HepG2 (cell line): ENCODE results near the gene ELP5. TPM values are rescaled to one million over a fixed set of nuclear protein-coding genes. Genes with fewer than 3 reads are reported as not detected.

ENCODE experiments used
- CHD2 ChIP-seq: IDR thresholded peaks from 2 replicates; pipeline ENCODE4 v1.6.1; 2011; ENCODE audit warnings: low read depth, low read length, improper control_type of control experiment
- HOXA3 ChIP-seq: sonication (generic); formaldehyde crosslinking; IDR thresholded peaks from 2 replicates; pipeline ENCODE4 v1.5.0; 2020; ENCODE audit warnings: missing genetic modification reagents
- KDM1A ChIP-seq: IDR thresholded peaks from 2 replicates; pipeline ENCODE4 v1.6.1; 2016; ENCODE audit warnings: missing compliant biosample characterization
- KLF16 ChIP-seq, 2 experiments: sonication (generic) in 1 of 2; formaldehyde crosslinking in 1 of 2; IDR thresholded peaks; 2 replicates each; pipeline versions ENCODE4 v1.6.1 to v1.8.0; 2016 to 2023; ENCODE audit warnings: missing genetic modification reagents in 2 of 2, missing compliant biosample characterization in 1 of 2
- PHF5A ChIP-seq: IDR thresholded peaks from one replicate; pipeline ENCODE4 v1.6.1; 2018; ENCODE audit warnings: low read depth, missing genetic modification reagents; ENCODE audit not compliant: unreplicated experiment
- SALL1 ChIP-seq: sonication (generic); formaldehyde crosslinking; IDR thresholded peaks from 2 replicates; pipeline ENCODE4 v1.8.0; 2022; ENCODE audit warnings: mild to moderate bottlenecking, missing genetic modification reagents
- SMARCC2 ChIP-seq: fragments of 450-650 bp; IDR thresholded peaks from 2 replicates; pipeline ENCODE4 v1.6.1; 2017; ENCODE audit warnings: antibody characterized with exemption, mild to moderate bottlenecking
- SPEN ChIP-seq: sonication (generic); formaldehyde crosslinking; IDR thresholded peaks from 2 replicates; pipeline ENCODE4 v1.5.1; 2020; ENCODE audit warnings: low read depth, mild to moderate bottlenecking, missing genetic modification reagents
- SRY ChIP-seq: sonication (generic); formaldehyde crosslinking; IDR thresholded peaks from 2 replicates; pipeline ENCODE4 v1.8.0; 2022; ENCODE audit warnings: mild to moderate bottlenecking, missing genetic modification reagents
- TBL1XR1 ChIP-seq: fragments of 150-350 bp; IDR thresholded peaks from 2 replicates; pipeline ENCODE4 v1.6.1; 2014; ENCODE audit warnings: borderline replicate concordance, low read length; ENCODE audit not compliant: partially characterized antibody
- TMF1 ChIP-seq: sonication (generic); formaldehyde crosslinking; IDR thresholded peaks from 2 replicates; pipeline ENCODE4 v1.8.1; 2022; ENCODE audit warnings: low read depth, missing genetic modification reagents
- XRCC5 ChIP-seq: fragments of 200-400 bp; formaldehyde crosslinking; optimal IDR thresholded peaks from 2 replicates; pipeline ENCODE3; 2017; ENCODE audit warnings: mild to moderate bottlenecking, low read length
- ZNF598 ChIP-seq: sonication (generic); formaldehyde crosslinking; IDR thresholded peaks from 2 replicates; pipeline ENCODE4 v1.5.1; 2020; ENCODE audit warnings: mild to moderate bottlenecking, missing genetic modification reagents, borderline replicate concordance
- ZNF674 ChIP-seq: sonication (generic); formaldehyde crosslinking; IDR thresholded peaks from 2 replicates; pipeline ENCODE4 v1.5.0; 2020; ENCODE audit warnings: low read depth, mild to moderate bottlenecking, missing genetic modification reagents
- ZNF7 ChIP-seq: IDR thresholded peaks from 2 replicates; pipeline ENCODE4 v1.6.1; 2016; ENCODE audit warnings: missing biosample characterization, missing genetic modification reagents
- ZNF788 ChIP-seq: sonication (generic); formaldehyde crosslinking; IDR thresholded peaks from 2 replicates; pipeline ENCODE4 v1.5.0; 2020; ENCODE audit warnings: mild to moderate bottlenecking, missing genetic modification reagents, borderline replicate concordance
- polyA plus RNA-seq, 8 experiments: library from polyadenylated mRNA; depleted of rRNA in 3 of 8; stranded (reverse) in 7 of 8; unstranded in 1 of 8; fragments of >200 nt; fragmentation: Illumina TruSeq in 4 of 8; extraction: Trizol in 4 of 8; gene quantifications; 2 replicates each; pipeline versions ENCODE4 v1.2.1 to v1.2.3, GENCODE V29; 2011 to 2016; ENCODE audit warnings: low read depth in 4 of 8, missing spikeins in 1 of 8, mixed read lengths in 1 of 8; ENCODE audit not compliant: insufficient read depth in 1 of 8
- total RNA-seq, 5 experiments: library from RNA; depleted of rRNA; stranded (reverse); fragments of >200 nt; fragmentation: Illumina TruSeq; extraction: Trizol; gene quantifications; 2 replicates each; pipeline ENCODE4 v1.2.3, GENCODE V29; 2016; ENCODE audit warnings: low read depth in 1 of 5
- TF ChIP-seq, protein P1 (sequence below): sonication (generic); formaldehyde crosslinking; conservative IDR thresholded peaks from 2 replicates; pipeline ENCODE4 v1.5.0; 2020; ENCODE audit warnings: missing genetic modification reagents
- TF ChIP-seq, protein P2 (sequence below): sonication (generic); formaldehyde crosslinking; IDR thresholded peaks from 2 replicates; pipeline ENCODE4 v1.4.0; 2020; ENCODE audit warnings: mild to moderate bottlenecking, missing genetic modification reagents
- TF ChIP-seq, protein P3 (sequence below): sonication (generic); formaldehyde crosslinking; IDR thresholded peaks from 2 replicates; pipeline ENCODE4 v1.4.0; 2020; ENCODE audit warnings: missing genetic modification reagents, borderline replicate concordance
- TF ChIP-seq, protein P4 (sequence below): sonication (generic); formaldehyde crosslinking; IDR thresholded peaks from 2 replicates; pipeline ENCODE4 v1.4.0; 2020; ENCODE audit warnings: mild to moderate bottlenecking, missing genetic modification reagents
- TF ChIP-seq, protein P5 (sequence below): sonication (generic); formaldehyde crosslinking; IDR thresholded peaks from 2 replicates; pipeline ENCODE4 v1.4.0; 2020; ENCODE audit warnings: missing genetic modification reagents

ELP5 gene
- total and polyA plus RNA-seq, 2 of the 13 experiments (the other 11 are each of a cell fraction or from before 2014, with no cell fraction given), result 67.6 to 69.8 TPM

DNA sequence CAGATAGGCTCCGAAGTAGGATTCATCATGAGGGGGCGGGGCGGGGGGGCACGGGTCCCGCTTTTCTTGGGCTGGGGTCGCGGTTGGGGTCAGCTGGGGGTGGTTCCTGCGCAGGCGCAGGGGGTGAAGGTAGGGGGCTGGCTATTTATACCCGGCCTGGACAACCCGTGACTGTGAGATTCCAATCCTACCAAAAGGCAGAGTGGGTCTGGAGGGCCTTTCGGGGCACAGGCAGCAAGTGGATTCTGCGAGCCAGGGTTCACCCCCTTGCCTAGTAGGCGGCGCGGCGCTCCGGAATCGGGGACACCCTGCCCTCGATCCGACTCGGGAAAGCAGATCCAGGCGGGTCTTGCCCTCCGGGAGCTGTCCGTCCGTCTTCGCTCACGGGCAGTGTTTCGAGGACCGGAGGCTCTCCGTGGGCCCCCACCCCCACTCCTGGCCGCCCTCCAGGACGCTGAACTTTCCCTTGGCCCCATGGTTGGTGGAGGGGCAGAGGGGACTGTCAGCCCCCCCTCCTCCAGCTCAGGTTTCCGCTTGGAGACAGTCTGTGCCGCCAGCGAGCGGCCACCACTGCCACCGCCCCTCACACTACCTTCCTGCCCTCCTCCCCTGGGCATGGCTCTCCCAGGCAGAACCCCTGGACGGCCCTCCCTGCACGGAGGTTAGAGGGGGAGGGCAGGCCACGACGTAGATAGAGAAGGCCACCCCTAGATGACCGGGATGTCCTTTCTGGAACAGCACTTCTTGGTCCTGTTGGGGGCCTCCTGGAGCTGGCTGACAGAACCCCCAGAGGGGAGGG lies 30.1 kb downstream of the ELP5 start (continued):
- TF ChIP-seq ZNF788 (peak; percentile 19; the same call in 1 of the 2 replicates), ZNF674 (CRISPR knock-in tag) (no peak), ZNF598 (CRISPR knock-in tag) (no peak), HOXA3 (CRISPR knock-in tag) (0 out of 2 replicates have a peak, but pooled peaks have one; percentile 29), SMARCC2 (no peak), KDM1A (no peak), PHF5A (CRISPR knock-in tag) (no peak), XRCC5 (peak; percentile 40), CHD2 (no peak), SRY (CRISPR knock-in tag) (0 out of 2 replicates have a peak, but pooled peaks have one; percentile 44), TMF1 (CRISPR knock-in tag) (no peak), SPEN (CRISPR knock-in tag) (peak; percentile 35; the same call in 1 of the 2 replicates), TBL1XR1 (no peak), KLF16 (CRISPR knock-in tag; IDR thresholded peaks at IDR 0.05) (no peak; a peak in 1 of 4 replicates), SALL1 (no peak), ZNF7 (CRISPR knock-in tag) (no peak)
- TF ChIP-seq, protein P1, sequence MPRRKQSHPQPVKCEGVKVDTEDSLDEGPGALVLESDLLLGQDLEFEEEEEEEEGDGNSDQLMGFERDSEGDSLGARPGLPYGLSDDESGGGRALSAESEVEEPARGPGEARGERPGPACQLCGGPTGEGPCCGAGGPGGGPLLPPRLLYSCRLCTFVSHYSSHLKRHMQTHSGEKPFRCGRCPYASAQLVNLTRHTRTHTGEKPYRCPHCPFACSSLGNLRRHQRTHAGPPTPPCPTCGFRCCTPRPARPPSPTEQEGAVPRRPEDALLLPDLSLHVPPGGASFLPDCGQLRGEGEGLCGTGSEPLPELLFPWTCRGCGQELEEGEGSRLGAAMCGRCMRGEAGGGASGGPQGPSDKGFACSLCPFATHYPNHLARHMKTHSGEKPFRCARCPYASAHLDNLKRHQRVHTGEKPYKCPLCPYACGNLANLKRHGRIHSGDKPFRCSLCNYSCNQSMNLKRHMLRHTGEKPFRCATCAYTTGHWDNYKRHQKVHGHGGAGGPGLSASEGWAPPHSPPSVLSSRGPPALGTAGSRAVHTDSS (CRISPR knock-in tag), result no peak
- TF ChIP-seq, protein P2, sequence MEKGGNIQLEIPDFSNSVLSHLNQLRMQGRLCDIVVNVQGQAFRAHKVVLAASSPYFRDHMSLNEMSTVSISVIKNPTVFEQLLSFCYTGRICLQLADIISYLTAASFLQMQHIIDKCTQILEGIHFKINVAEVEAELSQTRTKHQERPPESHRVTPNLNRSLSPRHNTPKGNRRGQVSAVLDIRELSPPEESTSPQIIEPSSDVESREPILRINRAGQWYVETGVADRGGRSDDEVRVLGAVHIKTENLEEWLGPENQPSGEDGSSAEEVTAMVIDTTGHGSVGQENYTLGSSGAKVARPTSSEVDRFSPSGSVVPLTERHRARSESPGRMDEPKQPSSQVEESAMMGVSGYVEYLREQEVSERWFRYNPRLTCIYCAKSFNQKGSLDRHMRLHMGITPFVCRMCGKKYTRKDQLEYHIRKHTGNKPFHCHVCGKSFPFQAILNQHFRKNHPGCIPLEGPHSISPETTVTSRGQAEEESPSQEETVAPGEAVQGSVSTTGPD (CRISPR knock-in tag), result no peak
- TF ChIP-seq, protein P3, sequence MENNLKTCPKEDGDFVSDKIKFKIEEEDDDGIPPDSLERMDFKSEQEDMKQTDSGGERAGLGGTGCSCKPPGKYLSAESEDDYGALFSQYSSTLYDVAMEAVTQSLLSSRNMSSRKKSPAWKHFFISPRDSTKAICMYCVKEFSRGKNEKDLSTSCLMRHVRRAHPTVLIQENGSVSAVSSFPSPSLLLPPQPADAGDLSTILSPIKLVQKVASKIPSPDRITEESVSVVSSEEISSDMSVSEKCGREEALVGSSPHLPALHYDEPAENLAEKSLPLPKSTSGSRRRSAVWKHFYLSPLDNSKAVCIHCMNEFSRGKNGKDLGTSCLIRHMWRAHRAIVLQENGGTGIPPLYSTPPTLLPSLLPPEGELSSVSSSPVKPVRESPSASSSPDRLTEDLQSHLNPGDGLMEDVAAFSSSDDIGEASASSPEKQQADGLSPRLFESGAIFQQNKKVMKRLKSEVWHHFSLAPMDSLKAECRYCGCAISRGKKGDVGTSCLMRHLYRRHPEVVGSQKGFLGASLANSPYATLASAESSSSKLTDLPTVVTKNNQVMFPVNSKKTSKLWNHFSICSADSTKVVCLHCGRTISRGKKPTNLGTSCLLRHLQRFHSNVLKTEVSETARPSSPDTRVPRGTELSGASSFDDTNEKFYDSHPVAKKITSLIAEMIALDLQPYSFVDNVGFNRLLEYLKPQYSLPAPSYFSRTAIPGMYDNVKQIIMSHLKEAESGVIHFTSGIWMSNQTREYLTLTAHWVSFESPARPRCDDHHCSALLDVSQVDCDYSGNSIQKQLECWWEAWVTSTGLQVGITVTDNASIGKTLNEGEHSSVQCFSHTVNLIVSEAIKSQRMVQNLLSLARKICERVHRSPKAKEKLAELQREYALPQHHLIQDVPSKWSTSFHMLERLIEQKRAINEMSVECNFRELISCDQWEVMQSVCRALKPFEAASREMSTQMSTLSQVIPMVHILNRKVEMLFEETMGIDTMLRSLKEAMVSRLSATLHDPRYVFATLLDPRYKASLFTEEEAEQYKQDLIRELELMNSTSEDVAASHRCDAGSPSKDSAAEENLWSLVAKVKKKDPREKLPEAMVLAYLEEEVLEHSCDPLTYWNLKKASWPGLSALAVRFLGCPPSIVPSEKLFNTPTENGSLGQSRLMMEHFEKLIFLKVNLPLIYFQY (CRISPR knock-in tag), result no peak
- TF ChIP-seq, protein P4, sequence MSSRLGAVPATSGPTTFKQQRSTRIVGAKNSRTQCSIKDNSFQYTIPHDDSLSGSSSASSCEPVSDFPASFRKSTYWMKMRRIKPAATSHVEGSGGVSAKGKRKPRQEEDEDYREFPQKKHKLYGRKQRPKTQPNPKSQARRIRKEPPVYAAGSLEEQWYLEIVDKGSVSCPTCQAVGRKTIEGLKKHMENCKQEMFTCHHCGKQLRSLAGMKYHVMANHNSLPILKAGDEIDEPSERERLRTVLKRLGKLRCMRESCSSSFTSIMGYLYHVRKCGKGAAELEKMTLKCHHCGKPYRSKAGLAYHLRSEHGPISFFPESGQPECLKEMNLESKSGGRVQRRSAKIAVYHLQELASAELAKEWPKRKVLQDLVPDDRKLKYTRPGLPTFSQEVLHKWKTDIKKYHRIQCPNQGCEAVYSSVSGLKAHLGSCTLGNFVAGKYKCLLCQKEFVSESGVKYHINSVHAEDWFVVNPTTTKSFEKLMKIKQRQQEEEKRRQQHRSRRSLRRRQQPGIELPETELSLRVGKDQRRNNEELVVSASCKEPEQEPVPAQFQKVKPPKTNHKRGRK (CRISPR knock-in tag), result no peak
- TF ChIP-seq, protein P5, sequence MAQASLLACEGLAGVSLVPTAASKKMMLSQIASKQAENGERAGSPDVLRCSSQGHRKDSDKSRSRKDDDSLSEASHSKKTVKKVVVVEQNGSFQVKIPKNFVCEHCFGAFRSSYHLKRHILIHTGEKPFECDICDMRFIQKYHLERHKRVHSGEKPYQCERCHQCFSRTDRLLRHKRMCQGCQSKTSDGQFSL (CRISPR knock-in tag), result peak; percentile 72; the same call in 1 of the 2 replicates
